Transverse colon (tissue), 4 donors: ENCODE data around the gene SEMA6B.

Experiments
- POLR2AphosphoS5 ChIP-seq, 3 donors: sonication (generic); formaldehyde crosslinking; IDR thresholded peaks; one replicate each; pipeline ENCODE4 v1.6.1; 2016; ENCODE audit warnings: antibody characterized with exemption in 3 of 3
- TF ChIP-seq, protein P1 (sequence below), 5 experiments: fragments of 200-600 bp in 3 of 5; fragments of 450-650 bp in 2 of 5; sonication (generic) in 3 of 5; IDR thresholded peaks; 1 replicate in 2 of 5; 2 replicates in 3 of 5; pipeline ENCODE4 v1.5.1; 2016 to 2017; ENCODE audit warnings: antibody characterized with exemption in 5 of 5, inconsistent platforms in 3 of 5, mild to moderate bottlenecking in 2 of 5, moderate library complexity in 1 of 5

DNA sequence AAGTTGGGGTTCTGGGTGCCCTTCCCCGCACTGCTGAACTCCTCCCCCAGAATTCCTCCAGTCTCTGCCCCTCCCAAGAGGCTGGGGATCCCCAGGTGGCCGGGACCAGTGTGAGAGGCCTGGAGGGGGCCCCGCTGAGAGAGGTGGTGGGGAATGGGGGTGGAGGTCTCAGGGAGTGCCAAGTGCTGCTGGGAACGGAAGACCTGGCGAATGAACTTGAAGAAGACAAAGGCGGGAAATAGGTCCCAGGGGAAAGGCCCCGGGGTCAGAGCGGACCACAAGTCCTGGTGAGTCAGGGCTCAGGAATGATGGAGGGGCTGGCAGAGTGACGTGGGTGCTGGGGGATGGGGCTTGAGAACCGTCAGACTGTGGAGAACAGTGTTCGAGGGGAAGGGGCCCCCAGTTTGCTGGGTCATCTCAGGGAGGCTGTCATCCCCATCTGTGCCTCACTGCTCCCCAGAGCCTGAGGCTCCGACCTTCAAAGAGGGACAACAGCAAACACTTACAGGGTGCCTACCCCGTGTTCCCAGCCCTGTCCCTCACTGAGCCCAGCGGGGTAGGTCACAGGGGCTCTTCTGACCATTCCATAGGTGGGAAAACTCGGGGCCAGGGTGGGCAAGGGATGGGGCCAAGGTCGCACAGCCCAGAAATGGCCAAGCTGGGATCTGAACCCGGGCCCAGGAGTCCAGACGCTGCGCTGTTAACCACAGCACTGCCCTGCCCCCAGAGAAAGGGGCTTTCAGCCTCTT, 16.0 kb upstream of the SEMA6B start:
- TF ChIP-seq, protein P1, sequence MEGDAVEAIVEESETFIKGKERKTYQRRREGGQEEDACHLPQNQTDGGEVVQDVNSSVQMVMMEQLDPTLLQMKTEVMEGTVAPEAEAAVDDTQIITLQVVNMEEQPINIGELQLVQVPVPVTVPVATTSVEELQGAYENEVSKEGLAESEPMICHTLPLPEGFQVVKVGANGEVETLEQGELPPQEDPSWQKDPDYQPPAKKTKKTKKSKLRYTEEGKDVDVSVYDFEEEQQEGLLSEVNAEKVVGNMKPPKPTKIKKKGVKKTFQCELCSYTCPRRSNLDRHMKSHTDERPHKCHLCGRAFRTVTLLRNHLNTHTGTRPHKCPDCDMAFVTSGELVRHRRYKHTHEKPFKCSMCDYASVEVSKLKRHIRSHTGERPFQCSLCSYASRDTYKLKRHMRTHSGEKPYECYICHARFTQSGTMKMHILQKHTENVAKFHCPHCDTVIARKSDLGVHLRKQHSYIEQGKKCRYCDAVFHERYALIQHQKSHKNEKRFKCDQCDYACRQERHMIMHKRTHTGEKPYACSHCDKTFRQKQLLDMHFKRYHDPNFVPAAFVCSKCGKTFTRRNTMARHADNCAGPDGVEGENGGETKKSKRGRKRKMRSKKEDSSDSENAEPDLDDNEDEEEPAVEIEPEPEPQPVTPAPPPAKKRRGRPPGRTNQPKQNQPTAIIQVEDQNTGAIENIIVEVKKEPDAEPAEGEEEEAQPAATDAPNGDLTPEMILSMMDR (IDR thresholded peaks at IDR 0.05) = no peak
- TF ChIP-seq POLR2AphosphoS5 (IDR thresholded peaks at IDR 0.05) = peak in 2 of 3 donors; percentile 47 to 55
